ENCODE data around the gene C1QTNF3. TPM values are rescaled to one million over a fixed set of nuclear protein-coding genes. Genes with fewer than 3 reads are reported as not detected.

C1QTNF3 gene
- total RNA-seq, 2 donors from 2014 or later = 2.7 to 4.6 TPM

GRCh38 chr5:34009610-34010009 lies 33.4 kb downstream of the C1QTNF3 start:
- DNase-seq = no peak
- no peaks in the 10 kb centered on the region for H3K36me3 ChIP-seq
- no peaks in the 10 kb centered on the region for H3K9me3 ChIP-seq
- peaks cover 7% of the 10 kb centered on the region for H3K4me1 ChIP-seq
- intact Hi-C loops (cut with DNase I) = no loop called here
- H3K9ac ChIP-seq (ENCODE audit: low read depth in 2 of 2, low read length in 2 of 2) = no peak overlapping the region
- no peak overlapping the region for H3K4me3 ChIP-seq
- H3K27ac ChIP-seq = peak overlapping the region; percentile 96
- no peaks in the 10 kb centered on the region for H3K27me3 ChIP-seq
- TF ChIP-seq, protein P1, sequence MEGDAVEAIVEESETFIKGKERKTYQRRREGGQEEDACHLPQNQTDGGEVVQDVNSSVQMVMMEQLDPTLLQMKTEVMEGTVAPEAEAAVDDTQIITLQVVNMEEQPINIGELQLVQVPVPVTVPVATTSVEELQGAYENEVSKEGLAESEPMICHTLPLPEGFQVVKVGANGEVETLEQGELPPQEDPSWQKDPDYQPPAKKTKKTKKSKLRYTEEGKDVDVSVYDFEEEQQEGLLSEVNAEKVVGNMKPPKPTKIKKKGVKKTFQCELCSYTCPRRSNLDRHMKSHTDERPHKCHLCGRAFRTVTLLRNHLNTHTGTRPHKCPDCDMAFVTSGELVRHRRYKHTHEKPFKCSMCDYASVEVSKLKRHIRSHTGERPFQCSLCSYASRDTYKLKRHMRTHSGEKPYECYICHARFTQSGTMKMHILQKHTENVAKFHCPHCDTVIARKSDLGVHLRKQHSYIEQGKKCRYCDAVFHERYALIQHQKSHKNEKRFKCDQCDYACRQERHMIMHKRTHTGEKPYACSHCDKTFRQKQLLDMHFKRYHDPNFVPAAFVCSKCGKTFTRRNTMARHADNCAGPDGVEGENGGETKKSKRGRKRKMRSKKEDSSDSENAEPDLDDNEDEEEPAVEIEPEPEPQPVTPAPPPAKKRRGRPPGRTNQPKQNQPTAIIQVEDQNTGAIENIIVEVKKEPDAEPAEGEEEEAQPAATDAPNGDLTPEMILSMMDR (IDR thresholded peaks at IDR 0.05) = no peak

- Histone ChIP-seq H3K9me3 (no peaks in the 10 kb centered on the region), H3K27ac (peak overlapping the region; percentile 96), H3K27me3 (no peaks in the 10 kb centered on the region), H3K4me1 (peaks cover 7% of the 10 kb centered on the region), H3K4me3 (peak overlapping the region; percentile 64), H3K9ac (ENCODE audit: low read depth in 2 of 2, low read length in 2 of 2) (peak overlapping the region in 1 of 2 donors; percentile 96), H3K36me3 (no peaks in the 10 kb centered on the region)
- no peak for DNase-seq
- intact Hi-C loops (cut with DNase I) = no loop called here
- TF ChIP-seq, protein P1 (IDR thresholded peaks at IDR 0.05) = no peak
Observed at GRCh38 chr5:34008802-34009201, 34.2 kb downstream of the C1QTNF3 start.

DNA sequence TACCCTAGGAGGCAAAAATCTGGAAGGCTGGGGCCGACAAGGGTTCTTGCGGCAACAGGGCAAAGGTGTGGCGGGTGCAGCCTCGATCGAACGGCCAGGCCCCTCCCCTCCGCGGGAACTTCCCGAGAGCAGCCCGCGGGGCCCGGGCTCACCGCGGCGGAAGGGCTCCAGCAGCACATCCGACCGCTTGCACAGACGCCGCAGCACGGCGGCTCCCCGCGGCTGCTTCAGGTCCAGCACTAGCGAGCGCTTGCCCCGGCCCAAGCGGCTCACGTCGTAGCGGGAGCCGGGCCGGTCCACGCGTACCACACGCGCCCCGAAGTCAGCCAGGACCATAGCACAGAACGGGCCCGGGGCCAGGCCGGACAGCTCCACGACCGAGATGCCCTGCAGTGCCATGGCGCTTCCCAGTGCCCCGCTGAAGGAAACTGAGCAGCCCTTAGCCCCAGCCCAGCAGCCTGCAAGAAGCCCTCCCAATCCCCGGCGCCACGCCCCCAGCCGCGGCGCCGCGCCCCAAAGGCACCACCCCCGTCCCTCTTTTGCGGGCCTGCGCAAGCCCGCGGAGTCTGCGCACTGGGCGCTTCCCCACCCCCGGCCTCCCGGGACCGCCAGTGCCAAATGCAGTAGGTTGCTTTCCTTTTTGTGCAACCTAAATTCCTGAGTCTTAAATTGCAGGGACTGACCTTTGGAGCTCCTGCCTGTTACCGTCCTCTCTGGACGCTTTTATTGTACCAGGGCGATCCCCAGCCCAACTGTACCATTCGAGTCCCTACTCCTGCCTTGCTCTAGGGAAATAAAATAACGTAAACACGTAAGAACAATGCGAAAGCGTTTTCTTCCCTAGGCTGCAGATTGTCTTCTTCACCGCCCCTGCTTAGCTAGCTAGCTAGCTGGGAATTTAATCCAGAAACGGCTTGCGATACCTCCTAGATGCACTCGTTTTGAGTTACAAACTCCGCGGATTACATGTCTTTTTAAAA lies 35.1 kb downstream of the C1QTNF3 start, which contains the start of gene AMACR:
Gene AMACR, minus strand, starts transcription at position 430 of the 980 bp plus-strand sequence. Its CDS starts 31 bp downstream, at position 399.
- intact Hi-C loops (cut with DNase I) = no loop called here
- peak within 1 kb of the TSS; percentile 77 to 96 for H3K9ac ChIP-seq (ENCODE audit: low read depth in 2 of 2, low read length in 2 of 2)
- no peaks in the 10 kb centered on the region for H3K36me3 ChIP-seq
- peak within 1 kb of the TSS; percentile 96 for H3K27ac ChIP-seq
- peaks cover 7% of the 10 kb centered on the region for H3K4me1 ChIP-seq
- TF ChIP-seq, protein P1 (IDR thresholded peaks at IDR 0.05) = no peak
- H3K27me3 ChIP-seq = no peaks in the 10 kb centered on the region
- H3K4me3 ChIP-seq = peak within 1 kb of the TSS; percentile 64
- H3K9me3 ChIP-seq = no peaks in the 10 kb centered on the region
- peak; percentile 93 for DNase-seq

- intact Hi-C loops (cut with DNase I) = no loop called here
- Histone ChIP-seq H3K9me3 (no peaks in the 10 kb centered on the region), H3K36me3 (no peaks in the 10 kb centered on the region), H3K27me3 (no peaks in the 10 kb centered on the region), H3K27ac (peak overlapping the region; percentile 96), H3K4me3 (peak overlapping the region; percentile 64), H3K9ac (ENCODE audit: low read depth in 2 of 2, low read length in 2 of 2) (peak overlapping the region; percentile 77 to 96), H3K4me1 (peaks cover 7% of the 10 kb centered on the region)
- no peak for DNase-seq
- TF ChIP-seq, protein P1 (IDR thresholded peaks at IDR 0.05) = no peak
Observed at GRCh38 chr5:34007201-34007620, 35.8 kb downstream of the C1QTNF3 start.

GRCh38 chr5:34005681-34006080 lies 37.3 kb downstream of the C1QTNF3 start:
- H3K36me3 ChIP-seq = no peaks in the 10 kb centered on the region
- intact Hi-C loops (cut with DNase I) = no loop called here
- H3K9ac ChIP-seq (ENCODE audit: low read depth in 2 of 2, low read length in 2 of 2) = no peak overlapping the region
- no peak for DNase-seq
- no peaks in the 10 kb centered on the region for H3K9me3 ChIP-seq
- TF ChIP-seq, protein P1 (IDR thresholded peaks at IDR 0.05) = no peak
- H3K4me3 ChIP-seq = no peak overlapping the region
- no peaks in the 10 kb centered on the region for H3K27me3 ChIP-seq
- H3K4me1 ChIP-seq = peaks cover 3% of the 10 kb centered on the region
- no peak overlapping the region for H3K27ac ChIP-seq

Data from colonic mucosa (tissue), 4 donors.